Endothelial cell of umbilical vein (primary cell): ENCODE results near the gene PPFIBP1. TPM values are rescaled to one million over a fixed set of nuclear protein-coding genes. Genes with fewer than 3 reads are reported as not detected.
A peak's percentile ranks its signal among the peaks of the same experiment; 100 is the strongest.

Experiments
- BruUV-seq: library from RNA; stranded (reverse); fragments of 400-500 nt; replicated peaks from 2 replicates; lab custom pipeline; 2021; lab: Mats Ljungman, UMichigan
- CTCF ChIA-PET: fragments of 300-600, 350-600 bp; sonication (Branson Sonifier 250); formaldehyde crosslinking; loops from one replicate; lab custom pipeline; 2021; ENCODE audit warnings: antibody characterized with exemption, inconsistent platforms; lab: Charles Lee
- POLR2A ChIA-PET: fragments of 300-600, 350-600 bp; sonication (Branson Sonifier 250); formaldehyde crosslinking; loops from one replicate; lab custom pipeline; 2021; ENCODE audit warnings: antibody characterized with exemption, inconsistent platforms; lab: Charles Lee
- DNase-seq: peaks from one replicate; pipeline ENCODE4 v3.0.0-alpha.2; 2011; ENCODE audit warnings: low read depth, low spot score
- FAIRE-seq: peaks from 2 replicates; lab custom pipeline; 2011; peaks lifted over from hg19 to GRCh38; lab: Jason Lieb, UNC
- H2AFZ ChIP-seq: 2 replicates; pipeline ENCODE4 v1.6.0; 2012; ENCODE audit warnings: low read depth, low read length, control low read depth, inconsistent platforms
- H3K27ac ChIP-seq: 2 replicates; pipeline ENCODE4 v1.5.1; 2011; ENCODE audit warnings: low read depth, mild to moderate bottlenecking, control low read depth, low read length, moderate library complexity; ENCODE audit not compliant: insufficient read depth
- H3K27me3 ChIP-seq, 2 experiments: 2 replicates each; pipeline versions ENCODE4 v1.6.0 to v1.6.1; 2011; ENCODE audit warnings: low read length in 2 of 2, mixed read lengths in 1 of 2; ENCODE audit not compliant: control insufficient read depth in 2 of 2, insufficient read depth in 2 of 2
- H3K36me3 ChIP-seq, 2 experiments: 2 replicates in 1 of 2; 3 replicates in 1 of 2; pipeline ENCODE4 v1.5.1; 2011; ENCODE audit warnings: low read length in 2 of 2, mild to moderate bottlenecking in 1 of 2, moderate library complexity in 1 of 2; ENCODE audit not compliant: control insufficient read depth in 2 of 2, insufficient read depth in 2 of 2; ENCODE audit errors: extremely low read depth in 1 of 2
- H3K4me1 ChIP-seq: 3 replicates; pipeline ENCODE4 v1.5.1; 2011; ENCODE audit warnings: mild to moderate bottlenecking, low read length; ENCODE audit not compliant: control insufficient read depth, insufficient read depth; ENCODE audit errors: extremely low read depth
- H3K4me2 ChIP-seq: 2 replicates; pipeline ENCODE4 v1.6.1; 2011; ENCODE audit warnings: low read length, control low read depth, mixed read lengths; ENCODE audit not compliant: insufficient read depth
- H3K4me3 ChIP-seq, 3 experiments: fragments of 200-600 bp in 1 of 3; sonication (generic), shearing (Covaris generic) in 1 of 3; replicated peaks in 1 of 3; 2 replicates each; pipeline ENCODE4 v1.5.1; 2011 to 2016; ENCODE audit warnings: control low read depth in 3 of 3, low read length in 3 of 3, mild to moderate bottlenecking in 2 of 3, inconsistent platforms in 1 of 3, low read depth in 1 of 3, moderate library complexity in 1 of 3; ENCODE audit not compliant: insufficient read depth in 1 of 3
- H3K79me2 ChIP-seq: 2 replicates; pipeline ENCODE4 v1.6.0; 2012; ENCODE audit warnings: low read length, inconsistent platforms; ENCODE audit not compliant: control insufficient read depth, insufficient read depth
- H3K9ac ChIP-seq: replicated peaks from 2 replicates; pipeline ENCODE3; 2011; ENCODE audit warnings: low read length, control low read depth; ENCODE audit not compliant: insufficient read depth; ENCODE audit errors: extremely low read depth
- H3K9me1 ChIP-seq: replicated peaks from 3 replicates; pipeline ENCODE4 v1.6.0; 2011; ENCODE audit warnings: mild to moderate bottlenecking, low read length; ENCODE audit not compliant: control insufficient read depth, insufficient read depth; ENCODE audit errors: extremely low read depth
- H3K9me3 ChIP-seq: replicated peaks from 2 replicates; pipeline ENCODE4 v1.5.1; 2012; ENCODE audit warnings: low read length, inconsistent platforms; ENCODE audit not compliant: control insufficient read depth, insufficient read depth
- H4K20me1 ChIP-seq: replicated peaks from 2 replicates; pipeline ENCODE3; 2011; ENCODE audit warnings: mild to moderate bottlenecking, low read length; ENCODE audit not compliant: control insufficient read depth, insufficient read depth; ENCODE audit errors: extremely low read depth
- CTCF ChIP-seq, 2 donors: IDR thresholded peaks; 1 replicate in 1 of 2; 2 replicates in 1 of 2; pipeline ENCODE4 v1.5.1; 2011; ENCODE audit warnings: low read length in 2 of 2, mild to moderate bottlenecking in 2 of 2, moderate library complexity in 2 of 2, control low read depth in 1 of 2, inconsistent platforms in 1 of 2, low read depth in 1 of 2; ENCODE audit not compliant: insufficient read depth in 1 of 2; ENCODE audit errors: extremely low read depth in 1 of 2
- EZH2 ChIP-seq: IDR thresholded peaks from 2 replicates; pipeline ENCODE4 v1.6.1; 2012; ENCODE audit warnings: borderline replicate concordance, low read depth, mild to moderate bottlenecking, moderate library complexity, low read length, inconsistent platforms; ENCODE audit not compliant: severe bottlenecking
- FOS ChIP-seq: IDR thresholded peaks from 2 replicates; pipeline ENCODE4 v1.6.1; 2011; ENCODE audit warnings: mild to moderate bottlenecking, low read length, moderate library complexity, borderline replicate concordance; ENCODE audit not compliant: insufficient read depth
- GATA2 ChIP-seq: IDR thresholded peaks from 2 replicates; pipeline ENCODE4 v1.7.0; 2011; ENCODE audit warnings: low read depth, mild to moderate bottlenecking, moderate library complexity, mixed read lengths, low read length; ENCODE audit not compliant: insufficient read length, insufficient read depth
- JUN ChIP-seq: IDR thresholded peaks from 2 replicates; pipeline ENCODE4 v1.6.1; 2011; ENCODE audit warnings: borderline replicate concordance, low read depth; ENCODE audit not compliant: insufficient read length, insufficient read depth
- MAX ChIP-seq: IDR thresholded peaks from 2 replicates; pipeline ENCODE4 v1.6.1; 2011; ENCODE audit not compliant: insufficient read depth, insufficient read length
- MYC ChIP-seq: IDR thresholded peaks from one replicate; pipeline ENCODE4 v1.6.1; 2011; ENCODE audit warnings: mild to moderate bottlenecking, low read depth, low read length
- POLR2A ChIP-seq: IDR thresholded peaks from 2 replicates; pipeline ENCODE4 v1.6.1; 2012; ENCODE audit warnings: low read depth, mild to moderate bottlenecking, control low read depth, low read length
- POLR2AphosphoS5 ChIP-seq: IDR thresholded peaks from 2 replicates; pipeline ENCODE4 v1.6.1; 2012; ENCODE audit warnings: low read depth, mild to moderate bottlenecking, control low read depth, low read length, moderate library complexity; ENCODE audit not compliant: insufficient read depth
- dilution Hi-C: fragments of 300-500 bp; cut with MboI; formaldehyde crosslinking; loops from one replicate; pipeline ENCODE4 v1.15.0; 2019; ENCODE audit warnings: low sequenced_read_pairs; ENCODE audit not compliant: extremely low pct_ligation_motif_present
- intact Hi-C: fragments of 100-400 bp; cut with micrococcal nuclease; formaldehyde crosslinking; loops from one replicate; pipeline ENCODE4 v1.10.0; 2022
- polyA plus RNA-seq, 4 experiments: library from polyadenylated mRNA; depleted of rRNA in 3 of 4; stranded (reverse) in 3 of 4; unstranded in 1 of 4; fragments of >200 nt; gene quantifications; 2 replicates each; pipeline versions ENCODE4 v1.2.1 to v1.2.3, GENCODE V29; 2011 to 2012; ENCODE audit warnings: missing spikeins in 1 of 4
- total RNA-seq: library from RNA; stranded (reverse); gene quantifications from 2 replicates; pipeline ENCODE4 v1.2.3, GENCODE V29; 2021

Gene PPFIBP1
- total and polyA plus RNA-seq, 2 donors (not counting 3 experiments of a cell fraction or from before 2014, with no cell fraction given): 45.5 to 154 TPM

- CTCF ChIA-PET: interaction anchor here (0.7 to 1.5 kb wide), 3 partner anchors 22 to 67 kb away, joined by 5 to 6 read pairs (median 5); no protein-coding TSS in a partner anchor
- Histone ChIP-seq H3K4me3 (no peak overlapping the region), H3K4me2 (no peak overlapping the region), H3K9ac (no peak overlapping the region), H4K20me1 (no peaks in the 10 kb centered on the region), H3K4me1 (no peaks in the 10 kb centered on the region), H3K27me3 (no peaks in the 10 kb centered on the region), H3K27ac (no peak overlapping the region), H2AFZ (no peak overlapping the region), H3K9me1 (no peaks in the 10 kb centered on the region), H3K9me3 (no peaks in the 10 kb centered on the region), H3K36me3 (no peaks in the 10 kb centered on the region), H3K79me2 (no peaks in the 10 kb centered on the region)
- FAIRE-seq (no peak), DNase-seq (peak; percentile 41)
- intact Hi-C loops (no loop called here), dilution Hi-C loops (no loop called here)
- POLR2A ChIA-PET: interaction anchor here (0.7 kb wide), 1 partner anchor 79 kb away, joined by 3 read pairs; no protein-coding TSS in a partner anchor
- TF ChIP-seq EZH2 (no peak), POLR2A (no peak), MYC (no peak), GATA2 (no peak), FOS (no peak), POLR2AphosphoS5 (no peak)
- BruUV-seq: no TSS peak
Observed at GRCh38 chr12:27500546-27500945, 23.5 kb upstream of the PPFIBP1 start.

- dilution Hi-C loops (no loop called here), intact Hi-C loops (no loop called here)
- Histone ChIP-seq H3K27me3 (no peaks in the 10 kb centered on the region), H3K4me2 (no peak overlapping the region), H3K9me1 (no peaks in the 10 kb centered on the region), H3K9me3 (no peaks in the 10 kb centered on the region), H3K4me1 (no peaks in the 10 kb centered on the region), H3K27ac (no peak overlapping the region), H3K79me2 (no peaks in the 10 kb centered on the region), H4K20me1 (no peaks in the 10 kb centered on the region), H3K9ac (no peak overlapping the region), H3K4me3 (no peak overlapping the region), H2AFZ (no peak overlapping the region), H3K36me3 (no peaks in the 10 kb centered on the region)
- ChIA-PET POLR2A (no interaction called here), CTCF (interaction anchor here (0.9 to 2.2 kb wide), 4 partner anchors 10 to 77 kb away, joined by 3 to 7 read pairs (median 3); no protein-coding TSS in a partner anchor)
- FAIRE-seq (no peak), DNase-seq (no peak)
- BruUV-seq: no TSS peak
- no peak for TF ChIP-seq FOS
- TF ChIP-seq POLR2A: no peak
- no peak for TF ChIP-seq POLR2AphosphoS5
- TF ChIP-seq MYC: no peak
- no peak for TF ChIP-seq GATA2
- TF ChIP-seq CTCF (IDR thresholded peaks at IDR 0.05; ENCODE audit: extremely low read depth in 1 of 2, insufficient read depth in 1 of 2, low read depth in 1 of 2, low read length in 2 of 2): no peak
- TF ChIP-seq JUN: no peak
- no peak for TF ChIP-seq MAX
- no peak for TF ChIP-seq EZH2
Observed at GRCh38 chr12:27502021-27502435, 22.0 kb upstream of the PPFIBP1 start.
